ENCODE results near the gene CCNA1.

DNA sequence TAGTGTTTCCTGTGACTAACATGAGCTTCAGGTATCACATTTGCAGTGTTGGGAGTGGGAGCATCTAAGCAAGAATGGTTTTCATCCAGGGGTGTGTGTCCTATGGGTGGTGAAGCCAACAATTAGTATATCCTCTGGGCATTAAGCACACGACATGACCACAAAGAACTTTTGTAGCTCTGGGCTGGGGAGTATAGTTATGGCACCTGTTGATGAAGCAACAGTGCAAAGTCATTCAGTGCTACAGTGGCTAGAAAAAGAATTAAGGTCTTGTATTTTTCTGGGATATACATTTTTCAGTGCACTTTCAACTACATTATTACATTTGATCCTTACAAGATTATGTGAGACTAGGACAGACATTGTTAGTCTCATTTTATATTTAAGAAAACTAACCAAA lies 21.8 kb downstream of the CCNA1 start:
- TF ChIP-seq POLR2AphosphoS5 (IDR thresholded peaks at IDR 0.05; ENCODE audit: low read depth, low read length), result no peak
- TF ChIP-seq, protein P1, sequence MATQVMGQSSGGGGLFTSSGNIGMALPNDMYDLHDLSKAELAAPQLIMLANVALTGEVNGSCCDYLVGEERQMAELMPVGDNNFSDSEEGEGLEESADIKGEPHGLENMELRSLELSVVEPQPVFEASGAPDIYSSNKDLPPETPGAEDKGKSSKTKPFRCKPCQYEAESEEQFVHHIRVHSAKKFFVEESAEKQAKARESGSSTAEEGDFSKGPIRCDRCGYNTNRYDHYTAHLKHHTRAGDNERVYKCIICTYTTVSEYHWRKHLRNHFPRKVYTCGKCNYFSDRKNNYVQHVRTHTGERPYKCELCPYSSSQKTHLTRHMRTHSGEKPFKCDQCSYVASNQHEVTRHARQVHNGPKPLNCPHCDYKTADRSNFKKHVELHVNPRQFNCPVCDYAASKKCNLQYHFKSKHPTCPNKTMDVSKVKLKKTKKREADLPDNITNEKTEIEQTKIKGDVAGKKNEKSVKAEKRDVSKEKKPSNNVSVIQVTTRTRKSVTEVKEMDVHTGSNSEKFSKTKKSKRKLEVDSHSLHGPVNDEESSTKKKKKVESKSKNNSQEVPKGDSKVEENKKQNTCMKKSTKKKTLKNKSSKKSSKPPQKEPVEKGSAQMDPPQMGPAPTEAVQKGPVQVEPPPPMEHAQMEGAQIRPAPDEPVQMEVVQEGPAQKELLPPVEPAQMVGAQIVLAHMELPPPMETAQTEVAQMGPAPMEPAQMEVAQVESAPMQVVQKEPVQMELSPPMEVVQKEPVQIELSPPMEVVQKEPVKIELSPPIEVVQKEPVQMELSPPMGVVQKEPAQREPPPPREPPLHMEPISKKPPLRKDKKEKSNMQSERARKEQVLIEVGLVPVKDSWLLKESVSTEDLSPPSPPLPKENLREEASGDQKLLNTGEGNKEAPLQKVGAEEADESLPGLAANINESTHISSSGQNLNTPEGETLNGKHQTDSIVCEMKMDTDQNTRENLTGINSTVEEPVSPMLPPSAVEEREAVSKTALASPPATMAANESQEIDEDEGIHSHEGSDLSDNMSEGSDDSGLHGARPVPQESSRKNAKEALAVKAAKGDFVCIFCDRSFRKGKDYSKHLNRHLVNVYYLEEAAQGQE (IDR thresholded peaks at IDR 0.05; ENCODE audit: insufficient read depth in 1 of 2, low read depth in 2 of 2, low read length in 2 of 2), result no peak
